GM12878 (cell line): ENCODE measurements around the gene DAPK3. TPM values are rescaled to one million over a fixed set of nuclear protein-coding genes. Genes with fewer than 3 reads are reported as not detected.

ENCODE experiments used
- ATAC-seq: fragments of 200-7000 bp; cut with Tn5 transposase; 3 replicates; pipeline ENCODE4 v1.9.1; 2020; ENCODE audit warnings: mild to moderate bottlenecking, moderate library complexity
- BruUV-seq: library from RNA; stranded (reverse); fragments of 400-500 nt; replicated peaks from 2 replicates; lab custom pipeline; 2021; lab: Mats Ljungman, UMichigan
- CTCF ChIA-PET: fragments of 300-600 bp; sonication (Branson Sonifier 250); formaldehyde crosslinking; extraction: SDS; loops from one replicate; lab custom pipeline; 2021; ENCODE audit warnings: inconsistent platforms; lab: Yijun Ruan, JAX
- POLR2A ChIA-PET: fragments of 350-600 bp; formaldehyde crosslinking; extraction: SDS; loops from one replicate; lab custom pipeline; 2021; ENCODE audit warnings: inconsistent platforms; lab: Charles Lee
- RAD21 ChIA-PET: fragments of 300-600 bp; sonication (Branson Sonifier 250); formaldehyde crosslinking; loops from one replicate; lab custom pipeline; 2023; ENCODE audit warnings: antibody characterized with exemption; ENCODE audit not compliant: unreplicated experiment; lab: Charles Lee
- SMC1A ChIA-PET: fragments of 300-600 bp; sonication (Branson Sonifier 250); formaldehyde crosslinking; loops from one replicate; lab custom pipeline; 2023; ENCODE audit not compliant: unreplicated experiment, uncharacterized antibody; lab: Charles Lee
- DNase-seq: peaks from one replicate; pipeline ENCODE4 v3.0.0-alpha.2; 2011; ENCODE audit warnings: low read depth, low spot score
- FAIRE-seq: peaks from 3 replicates; lab custom pipeline; 2011; peaks lifted over from hg19 to GRCh38; lab: Jason Lieb, UNC
- H2AFZ ChIP-seq: 2 replicates; pipeline ENCODE4 v1.6.0; 2011; ENCODE audit warnings: low read depth, low read length, control low read depth; ENCODE audit not compliant: control insufficient read depth
- H3K27ac ChIP-seq: 2 replicates; pipeline ENCODE4 v1.5.1; 2011; ENCODE audit warnings: control low read depth; ENCODE audit not compliant: control insufficient read depth, insufficient read depth
- H3K27me3 ChIP-seq, 2 experiments: replicated peaks in 1 of 2; 2 replicates each; pipeline versions ENCODE4 v1.6.0 to v1.6.1; 2011; ENCODE audit warnings: low read length in 1 of 2; ENCODE audit not compliant: control insufficient read depth in 2 of 2, insufficient read depth in 2 of 2
- H3K36me3 ChIP-seq, 2 experiments: 2 replicates each; pipeline ENCODE4 v1.5.1; 2011; ENCODE audit warnings: low read length in 1 of 2; ENCODE audit not compliant: control insufficient read depth in 2 of 2, insufficient read depth in 2 of 2
- H3K4me1 ChIP-seq: 2 replicates; pipeline ENCODE4 v1.6.1; 2011; ENCODE audit warnings: mild to moderate bottlenecking, low read length, moderate library complexity, mixed read lengths; ENCODE audit not compliant: control insufficient read depth, insufficient read depth
- H3K4me2 ChIP-seq: 2 replicates; pipeline ENCODE4 v1.6.0; 2011; ENCODE audit warnings: control low read depth; ENCODE audit not compliant: control insufficient read depth, insufficient read depth
- H3K4me3 ChIP-seq: fragments of 200-600 bp; sonication (generic); 2 replicates; pipeline ENCODE4 v1.5.1; 2016
- H3K79me2 ChIP-seq: 2 replicates; pipeline ENCODE4 v1.6.0; 2011; ENCODE audit warnings: low read length; ENCODE audit not compliant: control insufficient read depth, insufficient read depth
- H3K9ac ChIP-seq: 2 replicates; pipeline ENCODE4 v1.8.0; 2011; ENCODE audit warnings: low read length, control low read depth, mixed read lengths; ENCODE audit not compliant: control insufficient read depth, insufficient read depth
- H3K9me3 ChIP-seq: replicated peaks from 3 replicates; pipeline ENCODE4 v1.5.1; 2011; ENCODE audit warnings: mild to moderate bottlenecking, low read length; ENCODE audit not compliant: control insufficient read depth, insufficient read depth
- H4K20me1 ChIP-seq: 2 replicates; pipeline ENCODE4 v1.6.0; 2011; ENCODE audit not compliant: control insufficient read depth, insufficient read depth
- ATF7 ChIP-seq: fragments of 450-650 bp; IDR thresholded peaks from 2 replicates; pipeline ENCODE4 v1.6.1; 2016; ENCODE audit warnings: low read depth, mild to moderate bottlenecking
- BHLHE40 ChIP-seq, 2 experiments: fragments of 450-650 bp in 1 of 2; IDR thresholded peaks; 2 replicates each; pipeline ENCODE4 v1.6.1; 2011 to 2017; ENCODE audit warnings: low read depth in 2 of 2, borderline replicate concordance in 1 of 2, improper control_type of control experiment in 1 of 2, low read length in 1 of 2, mild to moderate bottlenecking in 1 of 2
- BMI1 ChIP-seq: fragments of 450-650 bp; IDR thresholded peaks from 2 replicates; pipeline ENCODE4 v1.6.1; 2016; ENCODE audit warnings: mild to moderate bottlenecking, moderate library complexity, borderline replicate concordance
- CEBPB ChIP-seq, 2 experiments: fragments of 150-350 bp in 1 of 2; IDR thresholded peaks; 2 replicates each; pipeline ENCODE4 v1.6.1; 2012 to 2014; ENCODE audit warnings: low read depth in 2 of 2, low read length in 2 of 2, borderline replicate concordance in 1 of 2, inconsistent platforms in 1 of 2
- EP300 ChIP-seq, 2 experiments: fragments of 150-350 bp in 1 of 2; IDR thresholded peaks; 2 replicates each; pipeline ENCODE4 v1.6.1; 2011 to 2012; ENCODE audit warnings: low read depth in 2 of 2, low read length in 2 of 2, borderline replicate concordance in 1 of 2, improper control_type of control experiment in 1 of 2, inconsistent platforms in 1 of 2; ENCODE audit not compliant: control insufficient read depth in 1 of 2
- FOS ChIP-seq: IDR thresholded peaks from 3 replicates; pipeline ENCODE4 v1.6.1; 2011; ENCODE audit warnings: borderline replicate concordance; ENCODE audit not compliant: insufficient read length; ENCODE audit errors: extremely low read depth
- FOXK2 ChIP-seq: fragments of 450-650 bp; IDR thresholded peaks from 2 replicates; pipeline ENCODE4 v1.6.1; 2017; ENCODE audit warnings: mild to moderate bottlenecking, moderate library complexity
- IKZF1 ChIP-seq: fragments of 450-650 bp; conservative IDR thresholded peaks from 2 replicates; pipeline ENCODE4 v1.6.1; 2017; ENCODE audit warnings: antibody characterized with exemption, mild to moderate bottlenecking
- KLF5 ChIP-seq: fragments of 450-650 bp; IDR thresholded peaks from 2 replicates; pipeline ENCODE4 v1.6.1; 2014; ENCODE audit warnings: mild to moderate bottlenecking; ENCODE audit not compliant: partially characterized antibody
- NBN ChIP-seq: fragments of 450-650 bp; IDR thresholded peaks from 2 replicates; pipeline ENCODE4 v1.6.1; 2016
- NFXL1 ChIP-seq: fragments of 450-650 bp; IDR thresholded peaks from 2 replicates; pipeline ENCODE4 v1.6.1; 2017; ENCODE audit warnings: antibody characterized with exemption, mild to moderate bottlenecking, borderline replicate concordance
- NFYB ChIP-seq: IDR thresholded peaks from 2 replicates; pipeline ENCODE4 v1.6.1; 2011; ENCODE audit warnings: low read depth, mild to moderate bottlenecking, low read length, improper control_type of control experiment, moderate library complexity; ENCODE audit not compliant: insufficient read depth
- PAX8 ChIP-seq: fragments of 450-650 bp; IDR thresholded peaks from 2 replicates; pipeline ENCODE4 v1.6.1; 2017; ENCODE audit warnings: mild to moderate bottlenecking, moderate library complexity
- PKNOX1 ChIP-seq: fragments of 450-650 bp; IDR thresholded peaks from 2 replicates; pipeline ENCODE4 v1.6.1; 2016; ENCODE audit warnings: mild to moderate bottlenecking
- RAD51 ChIP-seq: fragments of 450-650 bp; IDR thresholded peaks from 2 replicates; pipeline ENCODE4 v1.6.1; 2016; ENCODE audit warnings: moderate library complexity, mild to moderate bottlenecking, inconsistent platforms
- STAT3 ChIP-seq: IDR thresholded peaks from 2 replicates; pipeline ENCODE4 v1.6.1; 2011; ENCODE audit warnings: low read depth, low read length, improper control_type of control experiment
- ZNF274 ChIP-seq: IDR thresholded peaks from one replicate; pipeline ENCODE4 v1.8.0; 2011; ENCODE audit not compliant: insufficient read length, insufficient read depth
- ZNF622 ChIP-seq: fragments of 450-650 bp; IDR thresholded peaks from 2 replicates; pipeline ENCODE4 v1.6.1; 2017; ENCODE audit warnings: mild to moderate bottlenecking, inconsistent platforms
- WGBS: methylation state at CpG from one replicate; pipeline ENCODE4 v1.1.6; 2016; ENCODE audit warnings: low lambda C conversion rate; ENCODE audit not compliant: insufficient replicate concordance, insufficient coverage; ENCODE audit errors: missing lambda C conversion rate; 5-methylcytosine and 5-hydroxymethylcytosine counted together
- in situ Hi-C: fragments of 300-500 bp; cut with MboI; formaldehyde crosslinking; loops from 9 replicates; pipeline ENCODE4 v1.14.3; 2018; ENCODE audit warnings: mixed read lengths
- intact Hi-C: fragments of 100-400 bp; cut with micrococcal nuclease; formaldehyde crosslinking; loops from one replicate; pipeline ENCODE4 v1.14.2; 2022; ENCODE audit not compliant: unreplicated experiment
- polyA plus RNA-seq, 11 experiments: library from polyadenylated mRNA; depleted of rRNA in 4 of 11; unstranded in 6 of 11; stranded (reverse) in 5 of 11; fragments of >200 nt; fragmentation: Nextera tagmentation in 4 of 11; fragmentation: Illumina TruSeq in 1 of 11; extraction: Ambion mirVana in 4 of 11; extraction: Trizol in 1 of 11; gene quantifications; 1 replicate in 1 of 11; 2 replicates in 10 of 11; pipeline versions ENCODE4 v1.2.1 to v1.2.3, GENCODE V29; 2011 to 2016; ENCODE audit warnings: inconsistent platforms in 2 of 11, missing spikeins in 2 of 11, low read depth in 1 of 11
- total RNA-seq, 4 experiments: library from RNA; depleted of rRNA in 3 of 4; stranded (reverse); fragments of >200 nt in 3 of 4; fragmentation: Illumina TruSeq in 1 of 4; extraction: Trizol in 1 of 4; gene quantifications; 2 replicates each; pipeline versions ENCODE4 v1.2.1 to v1.2.3, GENCODE V29; 2013 to 2021
- TF ChIP-seq, protein P1 (sequence below): IDR thresholded peaks from 2 replicates; pipeline ENCODE4 v1.6.1; 2012; ENCODE audit warnings: low read length, inconsistent platforms

The DAPK3 gene
- total and polyA plus RNA-seq, 10 of the 15 experiments (the other 5 are each of a cell fraction or from before 2014, with no cell fraction given) = 0.13 to 46.4 (median 24.8) TPM

- TF ChIP-seq NBN = no peak
- no peak for TF ChIP-seq IKZF1
- TF ChIP-seq BMI1 = no peak
These were observed 48.7 kb upstream of the DAPK3 start (continued) for GRCh38 chr19:4019578-4019977.

DNA sequence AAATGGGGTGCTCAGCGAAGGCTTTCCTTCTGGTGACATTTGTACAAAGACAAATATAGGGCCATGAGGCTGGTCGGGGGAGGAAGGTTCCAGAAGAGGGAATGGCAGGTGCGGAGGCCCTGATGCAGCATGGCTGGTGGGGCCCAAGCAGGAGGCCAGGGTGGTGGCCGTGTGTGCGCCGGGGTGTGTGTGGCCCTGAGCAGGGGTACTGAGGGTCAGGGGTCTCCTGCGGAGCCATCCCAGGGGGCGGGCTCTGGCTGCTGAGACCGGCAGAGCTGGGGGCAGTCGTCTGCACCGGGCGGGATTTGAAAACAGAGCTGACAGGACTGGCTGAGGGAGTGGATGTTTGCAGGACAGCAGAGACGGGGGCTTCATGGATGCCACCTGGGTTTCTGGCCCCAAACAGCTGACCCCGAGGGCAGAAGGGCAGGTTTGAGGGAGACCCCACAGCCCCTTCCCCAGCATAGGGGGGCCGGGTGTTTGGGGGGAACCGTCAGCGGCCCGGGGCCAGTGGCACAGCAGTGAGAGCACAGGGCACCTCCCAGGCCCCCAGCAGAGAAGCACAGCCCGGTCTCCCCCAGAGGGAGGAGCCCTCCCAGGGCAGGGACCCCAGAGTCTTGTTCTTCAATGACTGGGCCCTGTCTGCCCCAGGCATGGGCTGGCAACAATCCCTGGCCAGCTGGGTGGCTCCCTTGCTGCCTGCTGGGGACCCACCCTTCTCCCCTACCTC is 48.0 kb upstream of the DAPK3 start:
- BruUV-seq = no TSS peak
- H3K9ac ChIP-seq = no peak overlapping the region
- TF ChIP-seq PKNOX1 (no peak), BHLHE40 (IDR thresholded peaks at IDR 0.05; ENCODE audit: borderline replicate concordance in 1 of 2, low read depth in 2 of 2, low read length in 1 of 2) (no peak), FOS (no peak), NFXL1 (no peak), STAT3 (no peak), KLF5 (no peak), ZNF622 (no peak), ZNF274 (no peak), NFYB (no peak), CEBPB (IDR thresholded peaks at IDR 0.05; ENCODE audit: borderline replicate concordance in 1 of 2, low read depth in 2 of 2, low read length in 2 of 2) (no peak), FOXK2 (no peak), PAX8 (no peak), ATF7 (no peak), EP300 (IDR thresholded peaks at IDR 0.05; ENCODE audit: borderline replicate concordance in 1 of 2, control insufficient read depth in 1 of 2, low read depth in 2 of 2, low read length in 2 of 2) (no peak), RAD51 (no peak)
- TF ChIP-seq, protein P1, sequence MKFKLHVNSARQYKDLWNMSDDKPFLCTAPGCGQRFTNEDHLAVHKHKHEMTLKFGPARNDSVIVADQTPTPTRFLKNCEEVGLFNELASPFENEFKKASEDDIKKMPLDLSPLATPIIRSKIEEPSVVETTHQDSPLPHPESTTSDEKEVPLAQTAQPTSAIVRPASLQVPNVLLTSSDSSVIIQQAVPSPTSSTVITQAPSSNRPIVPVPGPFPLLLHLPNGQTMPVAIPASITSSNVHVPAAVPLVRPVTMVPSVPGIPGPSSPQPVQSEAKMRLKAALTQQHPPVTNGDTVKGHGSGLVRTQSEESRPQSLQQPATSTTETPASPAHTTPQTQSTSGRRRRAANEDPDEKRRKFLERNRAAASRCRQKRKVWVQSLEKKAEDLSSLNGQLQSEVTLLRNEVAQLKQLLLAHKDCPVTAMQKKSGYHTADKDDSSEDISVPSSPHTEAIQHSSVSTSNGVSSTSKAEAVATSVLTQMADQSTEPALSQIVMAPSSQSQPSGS = no peak

More for the DNA sequence above, 48.0 kb upstream of the DAPK3 start:
- POLR2A ChIA-PET = no interaction called here
- no peak for ATAC-seq
- 92% methylated on average over 17 of the region's 19 CpGs for WGBS
- Histone ChIP-seq H3K4me3 (no peak overlapping the region), H3K4me1 (no peaks in the 10 kb centered on the region), H4K20me1 (no peaks in the 10 kb centered on the region), H3K79me2 (peaks cover 1% of the 10 kb centered on the region; the same call in 1 of the 2 replicates), H3K27me3 (no peaks in the 10 kb centered on the region), H3K36me3 (peaks cover 3 to 6% of the 10 kb centered on the region in 2 experiments; a peak in 3 of 4 replicates), H3K4me2 (no peak overlapping the region), H2AFZ (no peak overlapping the region), H3K9me3 (no peaks in the 10 kb centered on the region), H3K27ac (no peak overlapping the region)
- SMC1A ChIA-PET = no interaction called here
- in situ Hi-C loops (no loop called here), intact Hi-C loops (no loop called here)
- CTCF ChIA-PET = no interaction called here
- no peak for FAIRE-seq
- no peak for DNase-seq
- RAD21 ChIA-PET = no interaction called here
